Right ventricle myocardium superior (tissue), 1 donor: ENCODE measurements around the gene XYLT1. TPM values are rescaled to one million over a fixed set of nuclear protein-coding genes. Genes with fewer than 3 reads are reported as not detected.

ENCODE experiments used
- ATAC-seq: fragments of 200-7000 bp; cut with Tn5 transposase; one replicate; pipeline ENCODE4 v1.9.1; 2020; ENCODE audit warnings: mild to moderate bottlenecking; ENCODE audit not compliant: poor library complexity
- DNase-seq: peaks from one replicate; pipeline ENCODE4 v3.0.0-alpha.2; 2020
- intact Hi-C: fragments of 100-400 bp; cut with DNase I; formaldehyde crosslinking; loops from one replicate; pipeline ENCODE4 v1.11.2; 2022
- total RNA-seq: library from RNA; stranded (reverse); fragmentation: NEBNext Ultra II Directional; extraction: Animal tissue kit (Norgen Biotek cat#: 25700); gene quantifications from one replicate; pipeline ENCODE4 v1.2.1, GENCODE V29; 2021
- donor health status: DM: no; HTN: yes; CAD: no; lungs with severe emphysema.

The XYLT1 gene
- total RNA-seq, 1 donor from 2014 or later, result 1.7 TPM

- DNase-seq (peak; percentile 74), ATAC-seq (peak; percentile 81)
- intact Hi-C loops, result loop anchor here (5.0 kb wide), 1 partner anchor 191 kb away; no protein-coding TSS in a partner anchor
Observed at GRCh38 chr16:17467923-17468540, 2.7 kb downstream of the XYLT1 start.

- intact Hi-C loops, result loop anchor here (5.0 kb wide), 1 partner anchor 190 kb away; no protein-coding TSS in a partner anchor
- ATAC-seq (no peak), DNase-seq (no peak)
Observed at GRCh38 chr16:17466876-17467275, 3.9 kb downstream of the XYLT1 start.

- no peak for ATAC-seq
- DNase-seq, result no peak
- intact Hi-C loops, result loop anchor here (5.0 kb wide), 1 partner anchor 188 kb away; no protein-coding TSS in a partner anchor
Observed at GRCh38 chr16:17465460-17465859, 5.3 kb downstream of the XYLT1 start.

GRCh38 chr16:17463335-17463734 is 7.4 kb downstream of the XYLT1 start:
- ATAC-seq (no peak), DNase-seq (no peak)
- intact Hi-C loops, result no loop called here

- intact Hi-C loops, result no loop called here
- no peak for ATAC-seq
- DNase-seq, result no peak
Observed at GRCh38 chr16:17461951-17462729, 8.6 kb downstream of the XYLT1 start.

GRCh38 chr16:17460890-17461289 is 9.9 kb downstream of the XYLT1 start:
- intact Hi-C loops, result no loop called here
- DNase-seq (no peak), ATAC-seq (no peak)

GRCh38 chr16:17459903-17460521 is 10.7 kb downstream of the XYLT1 start:
- ATAC-seq (no peak), DNase-seq (no peak)
- intact Hi-C loops, result no loop called here

- DNase-seq, result no peak
- ATAC-seq, result no peak
- intact Hi-C loops, result no loop called here
Observed at GRCh38 chr16:17457997-17458396, 12.8 kb downstream of the XYLT1 start.

- no peak for DNase-seq
- ATAC-seq, result no peak
- intact Hi-C loops, result no loop called here
Observed at GRCh38 chr16:17457513-17457912, 13.2 kb downstream of the XYLT1 start.

GRCh38 chr16:17454162-17454730 is 16.5 kb downstream of the XYLT1 start:
- intact Hi-C loops, result no loop called here

GRCh38 chr16:17453364-17454038 is 17.3 kb downstream of the XYLT1 start:
- no peak for DNase-seq
- ATAC-seq, result no peak
- intact Hi-C loops, result no loop called here

More at GRCh38 chr16:17454162-17454730, 16.5 kb downstream of the XYLT1 start:
- ATAC-seq (no peak), DNase-seq (no peak)

GRCh38 chr16:17452922-17453321 is 17.8 kb downstream of the XYLT1 start:
- ATAC-seq (no peak), DNase-seq (no peak)
- intact Hi-C loops, result no loop called here

GRCh38 chr16:17451843-17452242 is 18.9 kb downstream of the XYLT1 start:
- intact Hi-C loops, result no loop called here
- ATAC-seq (peak; percentile 27), DNase-seq (no peak)

- no peak for ATAC-seq
- intact Hi-C loops, result no loop called here
- DNase-seq, result no peak
Observed at GRCh38 chr16:17450291-17450690, 20.5 kb downstream of the XYLT1 start.

- peak; percentile 72 for ATAC-seq
- DNase-seq, result peak; percentile 77
- intact Hi-C loops, result no loop called here
Observed at GRCh38 chr16:17448640-17449638, 21.8 kb downstream of the XYLT1 start.

GRCh38 chr16:17447101-17447569 is 23.6 kb downstream of the XYLT1 start:
- no peak for ATAC-seq
- DNase-seq, result no peak
- intact Hi-C loops, result no loop called here

GRCh38 chr16:17446661-17447060 is 24.1 kb downstream of the XYLT1 start:
- intact Hi-C loops, result no loop called here
- DNase-seq (peak; percentile 47), ATAC-seq (peak; percentile 87)

GRCh38 chr16:17445421-17445820 is 25.3 kb downstream of the XYLT1 start:
- ATAC-seq (no peak), DNase-seq (no peak)
- intact Hi-C loops, result no loop called here
